GM21390 (cell line): ENCODE data around the gene MEGF8.

ENCODE experiments used
- ATAC-seq: cut with Tn5 transposase; IDR thresholded peaks from one replicate; pipeline ENCODE4 v1.9.1; 2021; ENCODE audit not compliant: unreplicated experiment

Gene MEGF8

GRCh38 chr19:42410371-42410770 lies 84.9 kb downstream of the MEGF8 start:
- no peak for ATAC-seq

- no peak for ATAC-seq
Observed at GRCh38 chr19:42411581-42412178, 86.2 kb downstream of the MEGF8 start.

- no peak for ATAC-seq
Observed at GRCh38 chr19:42412227-42412626, 86.8 kb downstream of the MEGF8 start.

- no peak for ATAC-seq
Observed at GRCh38 chr19:42412661-42413076, 87.2 kb downstream of the MEGF8 start.

GRCh38 chr19:42419309-42419708 lies 93.9 kb downstream of the MEGF8 start:
- no peak for ATAC-seq

GRCh38 chr19:42420055-42420544 lies 94.7 kb downstream of the MEGF8 start:
- ATAC-seq: peak; percentile 44

- ATAC-seq: no peak
Observed at GRCh38 chr19:42421101-42421500, 95.7 kb downstream of the MEGF8 start.

- no peak for ATAC-seq
Observed at GRCh38 chr19:42421591-42422031, 96.2 kb downstream of the MEGF8 start.

GRCh38 chr19:42422092-42422900 lies 96.9 kb downstream of the MEGF8 start:
- no peak for ATAC-seq

- peak; percentile 40 for ATAC-seq
Observed at GRCh38 chr19:42422901-42423461, 97.5 kb downstream of the MEGF8 start.

GRCh38 chr19:42423462-42424344 lies 98.3 kb downstream of the MEGF8 start:
- peak; percentile 83 for ATAC-seq

- no peak for ATAC-seq
Observed at GRCh38 chr19:42424345-42424707, 98.9 kb downstream of the MEGF8 start.

GRCh38 chr19:42424712-42425131 lies 99.3 kb downstream of the MEGF8 start:
- ATAC-seq: no peak

GRCh38 chr19:42426643-42427042 lies 101.2 kb downstream of the MEGF8 start:
- no peak for ATAC-seq

- ATAC-seq: no peak
Observed at GRCh38 chr19:42427313-42427712, 101.9 kb downstream of the MEGF8 start, which contains the start of gene LIPE. TSS of gene LIPE (minus strand) at chr19:42427388. CDS start at chr19:42427149, 239 bp downstream.
